Esophagus (tissue), 2 donors: ENCODE measurements around the gene TMEM247. TPM values are rescaled to one million over a fixed set of nuclear protein-coding genes. Genes with fewer than 3 reads are reported as not detected.

Experiments used
- H3K27ac ChIP-seq, 2 donors: one replicate each; pipeline ENCODE4 v1.5.1; 2013; ENCODE audit warnings: low read depth in 2 of 2, mild to moderate bottlenecking in 2 of 2, inconsistent platforms in 1 of 2, low read length in 1 of 2, moderate library complexity in 1 of 2
- H3K27me3 ChIP-seq, 2 donors: one replicate each; pipeline ENCODE4 v1.6.1; 2013; ENCODE audit warnings: low read length in 2 of 2, control low read depth in 1 of 2, mild to moderate bottlenecking in 1 of 2; ENCODE audit not compliant: insufficient read depth in 2 of 2, control insufficient read depth in 1 of 2
- H3K36me3 ChIP-seq, 2 donors: one replicate each; pipeline ENCODE4 v1.6.1; 2013; ENCODE audit warnings: low read length in 1 of 2; ENCODE audit not compliant: control insufficient read depth in 2 of 2, insufficient read depth in 2 of 2
- H3K4me1 ChIP-seq, 2 donors: one replicate each; pipeline ENCODE4 v1.6.1; 2013; ENCODE audit warnings: low read length in 1 of 2; ENCODE audit not compliant: control insufficient read depth in 2 of 2, insufficient read depth in 2 of 2
- H3K4me3 ChIP-seq, 2 donors: one replicate each; pipeline ENCODE4 v1.5.1; 2013; ENCODE audit warnings: low read length in 2 of 2, mild to moderate bottlenecking in 2 of 2, low read depth in 1 of 2, moderate library complexity in 1 of 2
- H3K9me3 ChIP-seq, 2 donors: one replicate each; pipeline ENCODE4 v1.6.1; 2013; ENCODE audit warnings: mild to moderate bottlenecking in 2 of 2, low read depth in 1 of 2, low read length in 1 of 2, moderate library complexity in 1 of 2; ENCODE audit not compliant: control insufficient read depth in 2 of 2, insufficient read depth in 1 of 2
- WGBS, 2 donors: extraction: QIAGEN DNeasy Blood & Tissue Kit; methylation state at CpG; one replicate each; pipeline ENCODE4 v1.1.7; 2013; 5-methylcytosine and 5-hydroxymethylcytosine counted together
- polyA plus RNA-seq, 2 donors: library from polyadenylated mRNA; stranded (reverse); fragments of 200-250 nt; gene quantifications; one replicate each; pipeline ENCODE4 v1.2.3, GENCODE V29; 2013
- donor health status: healthy with polysubstance abuse.
- donor health status: Bipolar disorder and iron deficiency.

TMEM247 gene
- polyA plus RNA-seq, 2 donors = not detected

GRCh38 chr2:46451131-46451711, 28.1 kb upstream of the TMEM247 start:
- Histone ChIP-seq H3K4me1 (no peaks in the 10 kb centered on the region), H3K9me3 (no peaks in the 10 kb centered on the region), H3K4me3 (no peak overlapping the region), H3K27me3 (no peaks in the 10 kb centered on the region), H3K36me3 (no peaks in the 10 kb centered on the region), H3K27ac (peak overlapping the region; percentile 6 to 59)
- WGBS, 2 donors = 41 to 62% methylated on average over 9 of the region's 9 CpGs

- WGBS, 2 donors = 95% methylated on average over 7 of the region's 7 CpGs
- H3K4me3 ChIP-seq = no peak overlapping the region
- H3K9me3 ChIP-seq = no peaks in the 10 kb centered on the region
- H3K27ac ChIP-seq = no peak overlapping the region
- H3K27me3 ChIP-seq = no peaks in the 10 kb centered on the region
- H3K36me3 ChIP-seq = no peaks in the 10 kb centered on the region
- H3K4me1 ChIP-seq = peaks cover 0 to 7% of the 10 kb centered on the region in 2 donors
These were observed 22.6 kb upstream of the TMEM247 start for GRCh38 chr2:46456789-46457188.

- Histone ChIP-seq H3K27ac (no peak overlapping the region), H3K4me1 (peaks cover 0 to 7% of the 10 kb centered on the region in 2 donors), H3K27me3 (no peaks in the 10 kb centered on the region), H3K36me3 (no peaks in the 10 kb centered on the region), H3K4me3 (no peak overlapping the region), H3K9me3 (no peaks in the 10 kb centered on the region)
- 74 to 76% methylated on average over 9 of the region's 9 CpGs for WGBS, 2 donors
These were observed 20.4 kb upstream of the TMEM247 start for GRCh38 chr2:46458763-46459500.

GRCh38 chr2:46459694-46460093, 19.7 kb upstream of the TMEM247 start:
- Histone ChIP-seq H3K27ac (no peak overlapping the region), H3K36me3 (no peaks in the 10 kb centered on the region), H3K27me3 (no peaks in the 10 kb centered on the region), H3K4me1 (peaks cover 0 to 7% of the 10 kb centered on the region in 2 donors), H3K4me3 (no peak overlapping the region), H3K9me3 (no peaks in the 10 kb centered on the region)
- 51 to 61% methylated on average over 5 of the region's 5 CpGs for WGBS, 2 donors

GRCh38 chr2:46460241-46460921, 19.0 kb upstream of the TMEM247 start:
- H3K36me3 ChIP-seq = no peaks in the 10 kb centered on the region
- WGBS, 2 donors = 53 to 55% methylated on average over 16 of the region's 16 CpGs
- peak overlapping the region; percentile 2 to 54 for H3K27ac ChIP-seq
- H3K4me1 ChIP-seq = peaks cover 0 to 7% of the 10 kb centered on the region in 2 donors
- no peaks in the 10 kb centered on the region for H3K9me3 ChIP-seq
- no peak overlapping the region for H3K4me3 ChIP-seq
- no peaks in the 10 kb centered on the region for H3K27me3 ChIP-seq

GRCh38 chr2:46461011-46461674, 18.2 kb upstream of the TMEM247 start:
- Histone ChIP-seq H3K4me3 (no peak overlapping the region), H3K9me3 (no peaks in the 10 kb centered on the region), H3K27ac (peak overlapping the region in 1 of 2 donors; percentile 54), H3K4me1 (peaks cover 0 to 7% of the 10 kb centered on the region in 2 donors), H3K36me3 (no peaks in the 10 kb centered on the region), H3K27me3 (no peaks in the 10 kb centered on the region)
- WGBS, 2 donors = 19 to 20% methylated on average over 8 of the region's 8 CpGs

- WGBS, 2 donors = 34 to 36% methylated on average over 7 of the region's 7 CpGs
These were observed 17.6 kb upstream of the TMEM247 start for GRCh38 chr2:46461709-46462171.

GRCh38 chr2:46462936-46463335, 16.4 kb upstream of the TMEM247 start:
- Histone ChIP-seq H3K36me3 (no peaks in the 10 kb centered on the region), H3K4me1 (peaks cover 0 to 7% of the 10 kb centered on the region in 2 donors), H3K27ac (no peak overlapping the region), H3K9me3 (no peaks in the 10 kb centered on the region), H3K27me3 (no peaks in the 10 kb centered on the region), H3K4me3 (no peak overlapping the region)
- 87 to 92% methylated on average over 3 of the region's 3 CpGs for WGBS, 2 donors

More at GRCh38 chr2:46461709-46462171, 17.6 kb upstream of the TMEM247 start:
- Histone ChIP-seq H3K27ac (no peak overlapping the region), H3K4me3 (no peak overlapping the region), H3K27me3 (no peaks in the 10 kb centered on the region), H3K36me3 (no peaks in the 10 kb centered on the region), H3K4me1 (peaks cover 0 to 7% of the 10 kb centered on the region in 2 donors), H3K9me3 (no peaks in the 10 kb centered on the region)

GRCh38 chr2:46469116-46469515, 10.2 kb upstream of the TMEM247 start:
- Histone ChIP-seq H3K27me3 (no peaks in the 10 kb centered on the region), H3K9me3 (no peaks in the 10 kb centered on the region), H3K36me3 (no peaks in the 10 kb centered on the region), H3K27ac (no peak overlapping the region), H3K4me3 (no peak overlapping the region), H3K4me1 (no peaks in the 10 kb centered on the region)
- 60 to 74% methylated on average over 6 of the region's 6 CpGs for WGBS, 2 donors
